OCI-LY1 (cell line): ENCODE measurements around the gene NEK5.

Experiments
- H2AFZ ChIP-seq: fragments of 200-600 bp; sonication (generic), shearing (Covaris generic); 2 replicates; pipeline ENCODE4 v1.6.0; 2014; ENCODE audit warnings: antibody characterized with exemption, mild to moderate bottlenecking, low read length
- H3F3A ChIP-seq: fragments of 200-600 bp; sonication (generic), shearing (Covaris generic); 2 replicates; pipeline ENCODE4 v1.6.0; 2014; ENCODE audit warnings: mild to moderate bottlenecking, antibody characterized with exemption, low read length, moderate library complexity; ENCODE audit not compliant: insufficient read depth
- H3K27ac ChIP-seq: fragments of 200-600 bp; sonication (generic); 2 replicates; pipeline ENCODE4 v1.5.1; 2014; ENCODE audit warnings: low read length, mixed run types, mild to moderate bottlenecking, low read depth; ENCODE audit not compliant: poor library complexity, severe bottlenecking
- H3K27me3 ChIP-seq: fragments of 200-600 bp; sonication (generic); 2 replicates; pipeline ENCODE4 v1.6.0; 2014; ENCODE audit warnings: antibody characterized with exemption, mild to moderate bottlenecking, low read length, moderate library complexity; ENCODE audit not compliant: insufficient read depth
- H3K36me3 ChIP-seq: fragments of 200-600 bp; sonication (generic); 2 replicates; pipeline ENCODE4 v1.6.1; 2014; ENCODE audit warnings: mild to moderate bottlenecking, antibody characterized with exemption, low read length, moderate library complexity, mixed read lengths; ENCODE audit not compliant: insufficient read depth
- H3K4me1 ChIP-seq: fragments of 200-600 bp; sonication (generic); 2 replicates; pipeline ENCODE4 v1.5.1; 2014; ENCODE audit warnings: mild to moderate bottlenecking, low read length, moderate library complexity; ENCODE audit not compliant: insufficient read depth, severe bottlenecking
- H3K4me2 ChIP-seq: fragments of 200-600 bp; sonication (generic), shearing (Covaris generic); 2 replicates; pipeline ENCODE4 v1.6.1; 2014; ENCODE audit warnings: low read length
- H3K4me3 ChIP-seq: fragments of 200-600 bp; sonication (generic); 2 replicates; pipeline ENCODE4 v1.5.1; 2014; ENCODE audit warnings: low read length, low read depth, mild to moderate bottlenecking, mixed read lengths; ENCODE audit not compliant: poor library complexity, severe bottlenecking
- H3K79me2 ChIP-seq: fragments of 200-600 bp; shearing (Covaris generic); 2 replicates; pipeline ENCODE4 v1.6.1; 2016; ENCODE audit warnings: mixed run types, low read length, mixed read lengths; ENCODE audit not compliant: insufficient read depth
- H3K9ac ChIP-seq: fragments of 200-600 bp; sonication (generic), shearing (Covaris generic); 2 replicates; pipeline ENCODE4 v1.6.1; 2014; ENCODE audit warnings: mild to moderate bottlenecking, low read length, mixed read lengths
- H3K9me2 ChIP-seq: fragments of 200-600 bp; sonication (generic), shearing (Covaris generic); 2 replicates; pipeline ENCODE4 v1.6.1; 2014; ENCODE audit warnings: low read depth, mild to moderate bottlenecking, low read length, mixed read lengths
- H3K9me3 ChIP-seq: fragments of 200-600 bp; shearing (Covaris generic); 2 replicates; pipeline ENCODE4 v1.6.1; 2014; ENCODE audit warnings: low read length, mixed read lengths
- H4K20me1 ChIP-seq: fragments of 200-600 bp; sonication (generic), shearing (Covaris generic); 2 replicates; pipeline ENCODE4 v1.6.0; 2016; ENCODE audit warnings: mild to moderate bottlenecking, low read length; ENCODE audit not compliant: insufficient read depth
- EZH2 ChIP-seq: fragments of 200-600 bp; sonication (generic), shearing (Covaris generic); IDR thresholded peaks from 2 replicates; pipeline ENCODE4 v1.8.0; 2017; ENCODE audit warnings: borderline replicate concordance, mixed run types, mild to moderate bottlenecking, antibody characterized with exemption, low read length, moderate library complexity, mixed read lengths
- TF ChIP-seq, protein P1 (sequence below): fragments of 200-600 bp; sonication (generic), shearing (Covaris generic); IDR thresholded peaks from 2 replicates; pipeline ENCODE4 v1.5.1; 2017; ENCODE audit warnings: mild to moderate bottlenecking, antibody characterized with exemption, low read length, moderate library complexity, mixed read lengths

NEK5 gene

GRCh38 chr13:52118595-52118994, 10.3 kb downstream of the NEK5 start:
- no peak overlapping the region for H3K4me2 ChIP-seq
- TF ChIP-seq, protein P1, sequence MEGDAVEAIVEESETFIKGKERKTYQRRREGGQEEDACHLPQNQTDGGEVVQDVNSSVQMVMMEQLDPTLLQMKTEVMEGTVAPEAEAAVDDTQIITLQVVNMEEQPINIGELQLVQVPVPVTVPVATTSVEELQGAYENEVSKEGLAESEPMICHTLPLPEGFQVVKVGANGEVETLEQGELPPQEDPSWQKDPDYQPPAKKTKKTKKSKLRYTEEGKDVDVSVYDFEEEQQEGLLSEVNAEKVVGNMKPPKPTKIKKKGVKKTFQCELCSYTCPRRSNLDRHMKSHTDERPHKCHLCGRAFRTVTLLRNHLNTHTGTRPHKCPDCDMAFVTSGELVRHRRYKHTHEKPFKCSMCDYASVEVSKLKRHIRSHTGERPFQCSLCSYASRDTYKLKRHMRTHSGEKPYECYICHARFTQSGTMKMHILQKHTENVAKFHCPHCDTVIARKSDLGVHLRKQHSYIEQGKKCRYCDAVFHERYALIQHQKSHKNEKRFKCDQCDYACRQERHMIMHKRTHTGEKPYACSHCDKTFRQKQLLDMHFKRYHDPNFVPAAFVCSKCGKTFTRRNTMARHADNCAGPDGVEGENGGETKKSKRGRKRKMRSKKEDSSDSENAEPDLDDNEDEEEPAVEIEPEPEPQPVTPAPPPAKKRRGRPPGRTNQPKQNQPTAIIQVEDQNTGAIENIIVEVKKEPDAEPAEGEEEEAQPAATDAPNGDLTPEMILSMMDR = no peak
- TF ChIP-seq EZH2 = no peak
- no peak overlapping the region for H2AFZ ChIP-seq
- no peaks in the 10 kb centered on the region for H3F3A ChIP-seq
- no peak overlapping the region for H3K9ac ChIP-seq
- H3K9me3 ChIP-seq = no peaks in the 10 kb centered on the region
- H3K79me2 ChIP-seq = no peaks in the 10 kb centered on the region
- no peaks in the 10 kb centered on the region for H3K4me1 ChIP-seq
- H3K27me3 ChIP-seq = no peaks in the 10 kb centered on the region
- no peaks in the 10 kb centered on the region for H3K9me2 ChIP-seq
- no peaks in the 10 kb centered on the region for H4K20me1 ChIP-seq
- no peak overlapping the region for H3K27ac ChIP-seq
- no peak overlapping the region for H3K4me3 ChIP-seq
- H3K36me3 ChIP-seq = no peaks in the 10 kb centered on the region

GRCh38 chr13:52118095-52118494, 10.8 kb downstream of the NEK5 start:
- H3K79me2 ChIP-seq = no peaks in the 10 kb centered on the region
- no peaks in the 10 kb centered on the region for H3K4me1 ChIP-seq
- H3K4me3 ChIP-seq = no peak overlapping the region
- H3K9ac ChIP-seq = no peak overlapping the region
- H3K27ac ChIP-seq = no peak overlapping the region
- H3K9me2 ChIP-seq = no peaks in the 10 kb centered on the region
- H3F3A ChIP-seq = no peaks in the 10 kb centered on the region
- no peaks in the 10 kb centered on the region for H3K9me3 ChIP-seq
- TF ChIP-seq, protein P1 = no peak
- TF ChIP-seq EZH2 = no peak
- H3K4me2 ChIP-seq = no peak overlapping the region
- H2AFZ ChIP-seq = no peak overlapping the region
- H3K27me3 ChIP-seq = no peaks in the 10 kb centered on the region
- no peaks in the 10 kb centered on the region for H4K20me1 ChIP-seq
- H3K36me3 ChIP-seq = no peaks in the 10 kb centered on the region

DNA sequence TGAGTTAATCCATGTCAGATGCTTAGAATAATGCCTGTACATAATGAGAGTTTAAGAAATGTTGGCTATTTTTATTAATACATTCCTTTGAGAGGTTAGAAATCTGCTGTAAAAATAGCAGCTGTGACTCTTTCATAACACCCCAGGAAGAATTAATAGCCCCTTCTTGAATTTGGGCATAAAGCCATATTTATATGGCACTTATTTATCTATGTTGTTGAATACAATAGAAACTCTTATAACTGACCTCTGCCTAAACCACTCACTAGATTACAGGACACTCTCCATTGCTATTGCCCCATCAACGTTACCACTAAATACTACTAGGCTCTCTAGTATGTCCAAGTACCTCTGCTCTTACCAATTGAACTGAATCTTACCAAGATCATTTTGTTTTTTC, 16.3 kb downstream of the NEK5 start:
- Histone ChIP-seq H2AFZ (no peak overlapping the region), H3K9me3 (no peaks in the 10 kb centered on the region), H3K9me2 (no peaks in the 10 kb centered on the region), H3K4me1 (no peaks in the 10 kb centered on the region), H3K79me2 (no peaks in the 10 kb centered on the region), H3K36me3 (no peaks in the 10 kb centered on the region), H3K4me3 (no peak overlapping the region), H4K20me1 (no peaks in the 10 kb centered on the region), H3F3A (no peaks in the 10 kb centered on the region), H3K4me2 (no peak overlapping the region), H3K27me3 (no peaks in the 10 kb centered on the region), H3K9ac (no peak overlapping the region), H3K27ac (no peak overlapping the region)
- TF ChIP-seq, protein P1 = no peak
- no peak for TF ChIP-seq EZH2
